HTR-8/SVneo (cell line): ENCODE data around the gene ACP4.
"Not testable (repeated sequence)": the region's sequence is repeated elsewhere in the genome, so short reads cannot be mapped to it uniquely, and the experiment has no call there.

Experiments
- DNase-seq: peaks from one replicate; pipeline ENCODE4 v3.0.0; 2011; ENCODE audit warnings: low spot score, mixed read lengths; ENCODE audit not compliant: insufficient read length
- FAIRE-seq: peaks from 2 replicates; lab custom pipeline; 2011; peaks lifted over from hg19 to GRCh38; lab: Jason Lieb, UNC

The ACP4 gene

DNA sequence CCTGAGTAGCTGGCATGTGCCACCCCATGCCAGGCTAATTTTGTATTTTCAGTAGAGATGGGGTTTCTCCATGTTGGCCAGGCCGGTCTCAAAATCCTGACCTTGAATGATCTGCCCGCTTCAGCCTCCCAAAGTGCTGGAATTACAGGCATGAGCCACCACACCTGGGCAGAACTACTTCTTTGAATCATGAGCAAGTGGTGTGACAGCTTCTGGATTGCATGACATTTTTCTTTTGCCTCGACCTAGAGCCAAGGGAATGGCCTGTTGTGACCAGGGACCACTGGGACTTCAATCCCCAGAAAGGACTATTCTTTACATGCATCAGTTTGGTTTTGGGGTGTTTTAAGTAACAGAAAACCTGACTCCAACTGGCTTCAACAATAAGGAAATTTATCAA lies 17.3 kb upstream of the ACP4 start:
- not testable (repeated sequence) for FAIRE-seq, DNase-seq

DNA sequence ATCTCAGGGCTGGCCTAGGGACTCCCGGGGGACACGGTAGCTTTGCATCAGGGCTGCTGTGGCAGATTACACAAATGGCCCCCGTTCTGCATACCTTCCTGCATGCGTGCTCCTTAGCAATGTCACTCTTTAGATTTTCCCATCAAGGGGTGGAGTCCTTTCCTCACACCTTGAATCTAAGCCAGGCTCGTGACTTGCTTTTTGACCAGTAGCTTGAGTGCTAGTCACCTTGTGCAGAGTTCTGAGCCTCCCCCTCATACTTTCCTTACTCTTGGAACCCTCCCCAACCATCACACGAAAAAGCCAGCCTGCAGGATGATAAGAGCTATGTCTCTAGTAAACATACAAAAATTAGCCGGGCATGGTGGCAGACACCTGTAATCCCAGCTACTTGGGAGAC lies 16.8 kb upstream of the ACP4 start:
- DNase-seq, FAIRE-seq: not testable (repeated sequence)

DNA sequence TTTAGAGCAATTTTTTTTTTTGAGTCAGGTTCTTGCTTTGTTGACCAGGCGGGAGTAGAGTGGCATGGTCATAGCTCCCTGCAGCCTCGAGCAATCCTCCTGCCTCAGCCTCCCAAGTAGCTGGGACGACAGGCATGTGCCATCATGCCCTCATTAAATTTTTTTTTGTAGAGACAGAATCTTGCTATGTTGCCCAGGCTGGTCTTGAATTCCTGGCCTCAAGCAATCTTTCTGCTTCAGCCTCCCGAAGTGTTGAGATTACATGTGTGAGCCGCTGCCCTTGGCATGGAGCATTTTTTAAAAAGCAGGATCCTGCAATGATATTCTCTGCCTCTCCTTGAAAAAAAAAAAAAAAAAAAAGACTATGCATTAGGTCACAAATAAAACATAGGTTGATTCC lies 14.1 kb upstream of the ACP4 start:
- DNase-seq (no peak), FAIRE-seq (no peak)

DNA sequence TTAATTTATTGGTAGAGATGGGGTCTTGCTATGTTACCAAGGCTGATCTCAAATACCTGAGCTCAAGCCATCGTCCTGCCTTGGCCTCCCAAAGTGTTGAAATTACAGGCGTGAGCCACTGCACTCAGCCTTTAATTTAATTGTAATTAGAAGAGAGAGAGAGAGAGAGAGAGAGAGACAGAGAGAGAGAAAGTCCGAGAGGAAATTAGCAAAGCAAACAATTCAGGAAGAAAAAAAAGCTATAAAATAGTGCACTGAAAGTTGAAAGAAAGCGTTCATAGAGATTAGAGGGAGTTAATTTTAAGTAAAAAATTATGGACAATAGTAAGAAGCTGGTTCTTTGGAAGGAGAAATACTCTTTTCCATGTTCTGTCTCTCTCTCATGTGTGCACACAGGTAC lies 13.0 kb upstream of the ACP4 start:
- FAIRE-seq (no peak), DNase-seq (no peak)

DNA sequence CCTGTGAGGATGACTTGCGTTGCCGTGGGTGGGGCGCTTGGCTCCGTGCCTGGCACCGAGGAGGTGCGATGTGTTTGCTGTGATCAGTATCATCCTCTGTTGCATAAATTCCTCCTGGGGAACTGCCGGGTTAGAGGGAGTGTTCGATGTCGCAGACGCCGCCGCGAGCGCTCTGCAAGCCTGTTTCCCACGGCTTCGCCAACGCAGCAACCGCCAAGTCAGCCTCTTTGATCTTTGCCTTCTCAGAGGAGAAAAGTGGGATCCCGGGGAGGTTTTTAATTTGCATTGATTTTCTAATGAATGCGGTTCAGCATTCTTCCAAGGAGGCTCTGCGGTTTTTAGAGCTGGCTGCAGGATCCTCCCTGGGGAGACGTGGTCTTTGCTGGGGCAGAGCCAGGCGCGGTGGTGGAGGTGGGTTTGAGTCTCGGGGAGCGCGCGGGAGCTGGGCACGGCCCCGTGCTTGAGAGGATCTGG lies 12.3 kb upstream of the ACP4 start:
- DNase-seq (no peak), FAIRE-seq (no peak)

DNA sequence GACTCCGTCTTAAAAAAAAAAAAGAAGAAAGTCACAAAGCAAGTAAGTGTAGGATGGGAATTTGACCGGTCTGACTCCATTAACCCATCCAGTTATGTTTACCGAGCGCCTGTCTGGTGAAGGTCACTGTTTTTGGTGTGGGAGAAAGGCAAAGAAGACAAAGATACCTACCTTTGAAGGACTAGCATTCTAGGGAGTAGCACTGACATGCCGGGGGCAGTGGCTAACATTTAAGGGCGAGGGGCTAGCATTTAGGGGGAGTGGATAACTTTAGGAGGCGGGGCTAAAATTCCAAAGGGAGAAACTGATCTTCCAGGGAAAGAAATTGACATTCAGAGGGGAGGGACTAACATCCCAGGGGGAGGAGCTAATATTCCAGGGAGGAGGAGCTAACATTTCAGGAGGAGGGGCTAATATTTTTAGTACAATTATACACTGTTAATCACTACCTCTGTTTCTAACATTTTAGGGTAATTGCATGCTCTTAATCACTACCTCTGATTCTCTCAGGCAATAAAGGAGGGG lies 11.2 kb upstream of the ACP4 start:
- FAIRE-seq (no peak), DNase-seq (no peak)

DNA sequence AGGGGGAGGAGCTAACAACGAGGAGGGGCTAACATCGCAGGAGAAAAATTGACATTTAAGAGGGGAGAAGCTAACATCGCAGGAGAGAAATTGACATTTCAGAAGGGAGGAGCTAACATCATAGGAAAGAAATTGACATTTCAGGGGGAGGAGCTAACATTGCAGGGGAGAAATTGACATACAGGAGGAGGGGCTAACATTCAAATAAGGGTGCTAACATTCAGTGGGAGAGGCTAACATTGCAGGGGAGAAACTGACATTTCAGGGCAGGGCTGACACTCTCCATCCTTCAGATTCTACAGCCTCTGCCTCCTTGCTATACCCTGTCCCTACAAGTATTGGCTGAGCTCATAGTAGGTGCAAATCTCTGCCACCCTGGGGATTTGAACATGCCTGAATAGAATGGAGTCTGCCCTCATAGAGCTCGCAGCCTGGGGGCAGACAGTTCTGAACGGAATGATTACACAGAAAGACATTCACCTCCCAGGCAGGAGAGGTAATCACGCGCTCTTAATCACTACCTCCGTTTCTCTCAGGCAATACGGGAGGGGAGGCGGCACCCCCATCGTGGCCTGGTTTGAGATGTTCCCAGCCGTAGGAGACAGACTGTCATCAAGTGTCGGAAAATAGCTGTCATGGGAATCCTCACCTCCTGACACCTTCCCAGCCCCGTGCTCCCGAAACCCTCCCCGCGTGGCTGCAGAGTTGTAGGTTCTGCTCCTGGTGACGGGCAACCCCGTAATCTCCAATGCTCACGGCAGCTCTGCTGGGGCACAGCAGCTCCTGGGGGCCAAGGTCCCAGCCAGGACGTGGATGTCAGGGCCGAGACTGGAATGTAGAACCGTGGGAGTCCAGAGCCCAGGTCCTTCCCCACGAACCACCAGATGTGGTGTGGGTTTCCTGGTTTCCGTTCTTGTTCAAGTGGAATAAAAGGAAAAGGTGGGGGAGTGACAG lies 10.4 kb upstream of the ACP4 start:
- DNase-seq: no peak
- no peak for FAIRE-seq

DNA sequence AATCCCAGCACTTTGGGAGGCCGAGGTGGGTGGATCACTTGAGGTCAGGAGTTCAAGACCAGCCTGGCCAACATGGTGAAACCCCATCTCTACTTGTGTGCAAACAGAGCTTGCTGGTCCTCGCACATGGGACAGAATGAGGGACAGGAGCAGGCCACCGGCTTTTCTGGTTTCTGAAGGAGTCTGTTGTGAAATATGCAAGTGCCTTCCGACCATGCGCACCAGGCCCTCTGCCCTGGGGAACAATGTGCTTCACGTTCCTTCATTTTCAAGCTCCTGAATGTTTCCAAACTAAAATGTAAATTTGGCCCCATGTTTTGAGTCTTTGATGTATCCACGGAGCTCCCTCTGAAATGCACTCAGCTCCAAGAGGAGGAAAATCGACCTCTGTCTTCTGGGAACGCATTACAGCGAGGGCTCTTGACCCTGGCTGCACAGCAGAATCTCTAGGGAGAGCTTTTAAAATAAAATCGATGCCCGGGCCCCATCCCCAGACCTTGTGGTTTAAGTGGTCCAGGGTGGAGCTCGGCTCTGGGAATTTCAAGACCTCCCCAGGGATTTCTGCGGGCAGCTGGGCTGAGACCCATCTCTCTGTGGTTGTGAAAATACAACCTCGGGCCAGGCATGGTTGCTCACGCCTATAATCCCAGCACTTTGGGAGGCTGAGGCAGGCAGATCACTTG lies 9.3 kb upstream of the ACP4 start:
- FAIRE-seq: no peak
- DNase-seq: no peak

DNA sequence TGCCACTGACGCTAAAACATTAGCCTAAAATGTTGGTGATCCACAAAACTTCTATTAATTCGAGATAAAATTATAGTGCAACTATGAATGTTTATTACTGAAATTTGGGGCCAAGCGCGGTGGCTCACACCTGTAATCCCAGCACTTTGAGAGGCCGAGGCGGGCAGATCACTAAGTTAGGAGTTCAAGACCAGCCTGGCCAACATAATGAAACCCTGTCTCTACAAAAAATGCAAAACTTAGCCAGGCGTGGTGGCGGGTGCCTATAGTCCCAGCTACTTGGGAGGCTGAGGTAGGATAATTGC lies 6.4 kb upstream of the ACP4 start:
- not testable (repeated sequence) for DNase-seq, FAIRE-seq

DNA sequence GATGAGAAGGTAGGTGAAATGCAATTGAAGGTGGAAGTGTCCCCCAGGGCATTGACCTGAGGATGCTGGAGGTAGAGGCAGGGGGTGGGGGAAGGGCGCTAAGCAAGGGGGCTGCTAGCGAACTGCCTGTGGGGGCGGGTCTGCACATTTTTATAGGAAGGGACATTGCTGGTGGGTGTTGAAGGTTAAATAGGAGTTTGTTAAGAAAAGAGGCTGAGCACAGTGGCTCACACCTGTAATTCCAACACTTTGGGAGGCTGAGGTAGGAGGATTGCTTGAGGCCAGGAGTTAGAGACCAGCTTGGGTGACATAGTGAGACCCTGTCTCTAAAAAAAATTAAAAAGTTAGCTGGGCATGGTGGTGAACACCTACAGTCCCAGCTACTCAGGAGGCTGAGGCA lies 5.5 kb upstream of the ACP4 start:
- no peak for FAIRE-seq
- DNase-seq: no peak

DNA sequence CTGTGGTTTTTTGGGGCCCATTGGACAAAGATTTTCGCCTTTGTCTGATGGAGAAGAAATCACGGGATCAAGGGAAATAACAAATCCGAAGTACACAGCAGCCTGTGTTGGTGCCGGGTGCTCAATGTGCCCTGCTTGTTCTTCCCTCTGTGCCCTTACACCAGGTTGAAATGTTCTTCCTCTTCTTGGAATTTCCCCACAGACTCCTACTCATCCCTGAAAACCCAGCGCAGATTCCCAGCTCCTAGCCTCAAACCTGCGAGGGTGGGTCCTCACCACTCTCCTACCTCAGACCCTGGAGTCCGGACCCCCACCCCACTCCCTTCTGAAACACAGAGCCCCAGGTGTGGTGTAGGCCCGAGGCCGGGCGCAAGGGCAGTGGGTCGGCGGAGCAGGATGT lies 4.9 kb upstream of the ACP4 start:
- FAIRE-seq (no peak), DNase-seq (no peak)

DNA sequence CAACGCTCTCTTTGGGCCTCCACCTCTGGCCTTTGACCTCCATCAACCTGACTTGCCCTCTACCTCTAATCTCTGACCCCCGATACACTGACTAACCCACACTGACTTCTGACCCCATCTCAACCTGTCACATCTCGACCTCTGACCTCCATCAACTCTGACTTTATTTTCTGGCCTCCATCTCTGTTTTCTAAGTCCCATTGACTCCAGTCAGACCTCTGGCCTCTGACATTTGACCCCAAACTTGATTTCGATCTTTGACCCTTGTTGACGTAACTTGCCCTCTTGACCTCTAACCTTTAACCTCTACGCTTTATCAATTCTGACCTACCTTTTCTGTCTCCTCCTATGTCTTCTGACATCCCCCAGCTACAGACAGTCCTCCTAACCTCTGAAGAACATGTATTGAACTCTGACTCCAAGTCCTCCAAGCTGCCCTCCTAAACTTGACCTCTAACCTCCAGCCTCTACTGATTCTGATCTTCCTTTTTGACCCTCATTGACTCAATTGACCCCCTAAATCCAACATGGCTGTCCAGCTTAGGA lies 780 bp downstream of the ACP4 start:
- DNase-seq (no peak), FAIRE-seq (no peak)

DNA sequence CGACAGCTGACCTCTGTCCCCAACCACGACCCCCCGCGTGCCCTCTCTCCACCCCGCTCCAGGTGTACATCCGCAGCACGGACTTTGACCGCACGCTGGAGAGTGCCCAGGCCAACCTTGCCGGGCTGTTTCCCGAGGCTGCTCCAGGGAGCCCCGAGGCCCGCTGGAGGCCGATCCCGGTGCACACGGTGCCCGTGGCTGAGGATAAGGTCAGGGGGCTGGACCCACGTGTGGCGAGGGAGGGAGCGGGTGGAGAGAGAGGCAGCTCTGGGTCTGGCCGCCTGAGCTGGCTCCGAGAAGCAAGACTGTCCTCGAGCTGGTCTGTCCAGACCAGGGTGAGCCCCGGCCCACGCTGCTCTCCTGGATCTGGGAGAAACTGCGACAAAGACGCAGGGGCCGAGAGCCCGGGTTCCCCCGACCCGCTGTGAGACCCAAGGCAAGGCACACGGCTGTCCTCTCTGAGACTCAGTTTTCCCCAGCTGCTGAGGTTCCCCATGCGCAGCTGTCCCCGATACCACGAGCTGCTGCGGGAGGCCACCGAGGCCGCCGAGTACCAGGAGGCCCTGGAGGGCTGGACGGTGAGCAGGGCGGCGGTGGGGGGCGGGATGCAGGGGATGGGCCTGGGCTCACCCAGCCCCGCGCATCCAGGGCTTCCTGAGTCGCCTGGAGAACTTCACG lies 1.5 kb downstream of the ACP4 start:
- DNase-seq (no peak), FAIRE-seq (no peak)

DNA sequence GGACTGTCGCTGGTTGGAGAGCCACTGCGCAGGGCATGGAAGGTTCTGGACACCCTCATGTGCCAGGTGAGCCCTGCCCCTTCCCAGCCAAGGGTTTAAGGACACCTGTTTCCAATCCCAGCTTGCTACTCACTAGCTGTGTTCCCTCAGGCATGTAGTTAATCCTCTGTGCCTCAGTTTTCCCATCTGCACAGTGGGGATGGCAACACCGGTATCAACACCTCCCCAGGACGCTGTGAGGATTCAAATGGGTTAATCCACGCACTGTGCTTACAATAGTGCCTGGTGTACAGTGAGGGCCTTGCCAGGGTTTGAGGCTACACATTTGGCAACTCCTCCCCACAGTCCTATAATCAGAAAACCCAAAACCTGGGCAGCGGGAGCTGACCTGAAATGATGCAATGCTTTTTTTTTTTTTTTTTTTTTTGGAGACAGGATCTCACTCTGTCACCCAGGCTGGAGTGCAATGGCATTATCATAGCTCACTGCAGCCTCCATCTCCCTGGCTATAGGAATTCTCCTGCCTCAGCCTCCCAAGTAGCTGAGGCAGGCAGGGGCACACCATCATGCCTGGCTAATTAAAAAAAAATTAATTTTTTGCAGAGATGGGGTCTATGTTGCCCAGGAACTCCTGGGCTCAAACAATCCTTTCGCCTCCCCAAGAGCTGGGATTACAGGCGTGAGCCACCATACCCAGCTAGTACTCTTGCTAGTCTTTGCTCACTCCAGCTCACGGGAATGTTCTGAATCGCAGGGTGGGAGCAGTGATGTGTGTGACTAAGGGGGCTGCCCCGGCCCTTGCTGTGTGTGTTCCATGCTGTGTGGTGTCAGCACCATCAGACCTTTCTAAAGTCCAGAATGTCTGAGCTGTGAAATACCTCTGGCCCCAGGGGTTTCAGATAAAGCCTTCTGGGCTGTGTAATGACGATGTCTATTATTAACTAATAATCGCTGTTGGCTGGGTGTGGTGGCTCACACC lies 2.3 kb downstream of the ACP4 start:
- FAIRE-seq (no peak), DNase-seq (no peak)

DNA sequence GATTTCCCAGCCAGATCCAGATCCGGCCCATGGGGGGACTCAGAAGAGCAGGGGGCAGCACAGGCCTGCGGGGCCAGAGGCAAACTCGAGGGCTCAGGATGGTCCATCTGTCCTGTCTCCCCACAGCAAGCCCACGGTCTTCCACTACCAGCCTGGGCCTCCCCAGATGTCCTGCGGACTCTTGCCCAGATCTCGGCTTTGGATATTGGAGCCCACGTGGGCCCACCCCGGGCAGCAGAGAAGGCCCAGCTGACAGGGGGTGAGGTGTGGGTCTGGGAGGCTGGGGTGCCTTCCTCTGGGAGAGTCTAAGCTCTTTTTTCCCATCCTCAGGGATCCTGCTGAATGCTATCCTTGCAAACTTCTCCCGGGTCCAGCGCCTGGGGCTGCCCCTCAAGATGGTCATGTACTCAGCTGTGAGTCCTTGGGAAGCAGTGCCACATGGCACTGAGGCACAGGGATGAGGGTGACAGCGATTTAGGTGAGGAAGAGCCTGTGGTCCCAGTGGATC lies 3.4 kb downstream of the ACP4 start:
- FAIRE-seq (no peak), DNase-seq (no peak)

DNA sequence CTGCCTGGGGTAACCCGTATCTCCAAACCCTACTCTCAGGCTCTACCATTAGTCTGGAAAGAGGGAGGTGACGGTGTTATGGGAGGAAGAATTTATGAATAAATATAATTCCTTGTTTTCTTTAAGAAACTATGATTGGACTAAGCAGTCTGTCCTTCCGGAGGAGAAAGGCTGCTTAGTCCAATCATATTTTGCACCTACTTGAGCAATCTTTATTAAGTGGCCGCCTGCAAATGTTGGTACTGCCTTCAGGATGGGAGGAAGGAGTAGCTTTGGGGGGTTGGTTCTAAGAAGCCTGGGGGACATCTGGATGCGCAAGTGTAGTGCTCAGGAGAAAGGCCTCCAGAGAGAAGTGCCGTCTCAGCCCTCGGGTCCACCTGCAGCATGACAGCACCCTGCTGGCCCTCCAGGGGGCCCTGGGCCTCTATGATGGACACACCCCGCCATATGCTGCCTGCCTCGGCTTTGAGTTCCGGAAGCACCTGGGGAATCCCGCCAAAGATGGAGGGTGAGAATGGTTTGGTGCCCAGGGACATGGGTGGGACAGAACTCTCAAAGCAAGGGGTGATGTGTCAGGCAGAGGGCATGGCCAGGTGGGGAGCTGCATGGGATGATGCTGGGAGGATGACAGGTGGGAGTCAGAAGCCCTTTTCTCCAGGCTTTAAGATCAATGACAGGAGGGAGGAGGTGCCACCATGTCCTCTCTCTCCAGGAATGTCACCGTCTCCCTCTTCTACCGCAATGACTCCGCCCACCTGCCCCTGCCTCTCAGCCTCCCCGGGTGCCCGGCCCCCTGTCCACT lies 4.1 kb downstream of the ACP4 start:
- no peak for DNase-seq
- FAIRE-seq: no peak

DNA sequence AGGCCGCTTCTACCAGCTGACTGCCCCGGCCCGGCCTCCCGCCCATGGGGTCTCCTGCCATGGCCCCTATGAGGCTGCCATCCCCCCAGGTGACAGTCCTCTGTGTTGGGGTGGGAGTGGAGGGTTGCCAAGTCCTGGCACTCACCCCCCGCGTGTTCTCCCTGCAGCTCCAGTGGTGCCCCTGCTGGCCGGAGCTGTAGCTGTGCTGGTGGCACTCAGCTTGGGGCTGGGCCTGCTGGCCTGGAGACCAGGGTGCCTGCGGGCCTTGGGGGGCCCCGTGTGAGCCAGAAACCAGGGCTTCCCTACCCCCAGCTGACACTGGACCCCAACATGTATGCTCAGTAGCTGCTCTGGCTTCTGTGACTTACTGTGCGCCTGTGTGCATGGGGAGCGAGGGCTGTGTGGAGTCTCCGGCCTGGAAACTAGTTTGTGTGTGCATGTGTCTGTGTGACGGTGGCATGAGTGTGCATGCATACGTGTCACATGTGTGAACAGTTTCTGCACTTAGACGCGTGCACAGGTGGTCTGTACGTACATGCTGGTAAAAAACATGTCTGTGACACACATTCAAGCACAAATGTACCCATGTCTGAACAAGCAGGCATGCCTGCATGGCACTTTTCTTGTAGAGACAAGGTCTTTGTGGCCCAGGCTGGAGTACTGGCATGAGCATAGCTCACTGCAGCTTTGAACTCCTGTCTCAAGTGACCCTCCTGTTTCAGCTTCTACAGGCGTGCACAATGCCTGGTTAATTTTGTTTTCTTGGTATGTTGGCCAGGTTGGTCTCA lies 4.9 kb downstream of the ACP4 start:
- no peak for DNase-seq
- peak; percentile 52 for FAIRE-seq

DNA sequence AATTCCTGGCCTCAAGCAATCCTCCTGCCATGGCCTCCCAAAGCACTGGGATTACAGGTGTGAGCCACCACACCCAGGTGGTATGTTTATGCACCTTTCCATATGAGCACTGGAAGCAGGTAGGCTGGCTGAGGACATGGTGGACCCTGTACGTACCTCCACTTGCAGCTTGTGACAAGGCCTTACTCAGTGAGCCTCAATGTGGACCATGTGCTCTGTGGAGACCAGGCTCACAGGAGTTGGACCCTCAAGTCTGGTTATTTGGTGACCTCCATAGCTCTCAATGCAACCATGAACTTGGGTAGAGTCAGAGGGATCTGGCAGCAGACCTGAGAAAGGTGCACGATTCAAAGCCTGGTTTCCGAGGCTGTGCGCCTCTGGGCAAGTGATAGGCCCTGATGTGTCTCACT lies 5.5 kb downstream of the ACP4 start:
- FAIRE-seq: no peak

More for the DNA sequence above, 5.5 kb downstream of the ACP4 start:
- no peak for DNase-seq
